OCI-LY3 (cell line): ENCODE results near the gene P2RY8.

Experiments used
- CTCF ChIP-seq: fragments of 200-600, 300-600 bp; sonication (generic); IDR thresholded peaks from 2 replicates; pipeline ENCODE4 v1.5.1; 2014; ENCODE audit warnings: antibody characterized with exemption, low read length, low read depth
- EZH2phosphoT487 ChIP-seq: fragments of 200-600 bp; shearing (Covaris generic); IDR thresholded peaks from 2 replicates; pipeline ENCODE4 v1.6.1; 2018; ENCODE audit warnings: antibody characterized with exemption, mixed run types, low read depth

- no peak for TF ChIP-seq CTCF
- no peak for TF ChIP-seq EZH2phosphoT487
Observed at GRCh38 chrX:1493412-1493811, 43.6 kb downstream of the P2RY8 start.
